ENCODE measurements around the gene GRIK4.

The GRIK4 gene

DNA sequence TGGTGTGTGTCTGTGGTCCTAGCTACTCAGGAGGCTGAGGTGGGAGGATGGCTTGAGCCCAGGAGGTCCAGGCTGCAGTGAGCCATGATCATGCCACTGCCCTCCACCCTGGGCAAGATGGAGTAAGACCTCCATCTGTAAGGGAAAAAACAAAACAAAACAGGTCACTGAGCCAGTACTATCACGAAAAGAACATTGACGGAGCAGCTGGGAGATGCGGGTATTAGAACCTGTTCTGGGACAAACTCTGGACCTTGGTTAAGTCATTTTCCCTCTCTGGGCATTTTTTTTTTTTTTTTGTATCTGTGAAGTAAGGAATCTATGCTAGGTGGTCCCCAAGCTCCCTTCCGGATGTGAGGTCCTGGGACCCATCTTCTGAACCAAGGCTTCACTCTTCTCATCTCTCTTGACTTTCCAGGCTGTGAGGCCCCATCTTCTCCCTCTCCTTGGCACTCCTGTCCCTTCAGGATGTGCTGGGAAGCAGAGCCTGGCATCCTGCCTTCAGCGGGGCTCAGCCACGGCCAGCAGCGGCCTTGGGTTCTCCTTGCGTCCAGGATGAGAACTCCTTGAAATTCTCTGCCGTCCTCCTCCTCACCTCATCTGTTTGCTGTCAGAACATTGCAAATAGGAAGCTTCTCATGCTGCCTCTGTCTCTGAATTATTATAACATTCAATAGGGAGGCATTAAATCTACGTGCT, 130.8 kb downstream of the GRIK4 start:
- no peak for DNase-seq

- no peak for DNase-seq
Measured at GRCh38 chr11:120643284-120643683, 131.7 kb downstream of the GRIK4 start.

DNA sequence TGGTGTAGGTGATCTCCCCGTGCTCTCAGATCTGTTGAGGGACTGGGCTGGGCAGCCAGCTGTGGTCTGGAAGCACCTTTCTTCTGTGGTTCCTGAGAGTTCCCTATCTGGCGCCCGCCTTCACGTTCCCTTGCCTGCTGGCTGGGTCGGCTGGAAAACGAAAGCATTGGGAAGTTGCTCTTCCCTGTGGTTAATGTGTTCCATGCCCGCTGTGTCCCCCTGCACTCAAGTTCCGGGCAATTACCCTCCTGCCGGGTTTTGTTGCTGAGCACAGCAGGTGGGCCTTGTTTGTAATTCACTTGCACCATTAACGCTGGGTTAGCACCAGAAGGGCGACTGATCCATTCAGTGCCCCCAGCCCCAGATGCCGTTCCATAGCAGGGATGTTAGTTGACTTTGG, 134.1 kb downstream of the GRIK4 start:
- DNase-seq = no peak

GRCh38 chr11:120646206-120646605, 134.7 kb downstream of the GRIK4 start:
- no peak for DNase-seq

- no peak for DNase-seq
Measured at GRCh38 chr11:120647681-120648080, 136.1 kb downstream of the GRIK4 start.

DNA sequence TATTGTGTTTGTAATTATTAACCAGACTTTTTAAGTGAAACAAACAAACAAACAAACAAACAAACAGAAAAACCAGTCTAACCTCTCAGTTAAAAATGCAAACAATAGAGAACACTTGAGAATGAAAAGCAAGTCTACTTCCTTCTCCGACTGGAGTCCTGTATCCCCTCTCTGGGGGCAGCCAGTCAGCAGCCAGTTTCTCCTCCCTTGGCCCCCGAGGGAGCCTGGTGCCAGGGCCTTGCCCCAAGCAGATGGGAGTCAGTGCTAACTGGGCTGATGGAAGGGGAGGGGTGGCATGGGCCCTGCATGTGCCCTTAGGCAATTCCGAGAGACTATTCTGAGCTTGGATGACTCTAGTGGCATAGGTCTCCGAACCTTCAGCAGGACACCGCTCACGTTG, 137.2 kb downstream of the GRIK4 start:
- DNase-seq = no peak

GRCh38 chr11:120649316-120649715, 137.8 kb downstream of the GRIK4 start:
- DNase-seq = no peak

DNA sequence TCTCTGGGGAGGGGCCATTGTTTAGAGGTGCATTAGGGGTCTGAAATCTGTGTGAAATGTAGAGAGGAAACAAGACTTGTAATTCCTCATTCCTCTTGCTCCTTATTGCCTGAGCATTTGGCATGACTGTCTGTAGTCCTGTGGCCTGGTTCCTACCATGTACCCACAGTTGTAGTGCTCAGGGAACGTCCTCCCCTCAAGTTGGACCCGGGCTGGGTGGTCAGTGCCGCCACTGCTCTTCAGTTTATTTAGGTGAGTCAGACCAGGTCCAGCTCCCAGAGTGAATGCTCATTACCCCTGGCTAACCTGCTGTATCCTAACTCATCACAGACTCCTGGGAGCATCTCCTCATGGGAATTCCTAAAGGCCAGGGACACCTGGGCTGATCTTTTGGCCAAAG, 139.8 kb downstream of the GRIK4 start:
- DNase-seq = no peak

GRCh38 chr11:120651836-120652235, 140.3 kb downstream of the GRIK4 start:
- no peak for DNase-seq

- DNase-seq = no peak
Measured at GRCh38 chr11:120652705-120653335, 141.3 kb downstream of the GRIK4 start.

DNA sequence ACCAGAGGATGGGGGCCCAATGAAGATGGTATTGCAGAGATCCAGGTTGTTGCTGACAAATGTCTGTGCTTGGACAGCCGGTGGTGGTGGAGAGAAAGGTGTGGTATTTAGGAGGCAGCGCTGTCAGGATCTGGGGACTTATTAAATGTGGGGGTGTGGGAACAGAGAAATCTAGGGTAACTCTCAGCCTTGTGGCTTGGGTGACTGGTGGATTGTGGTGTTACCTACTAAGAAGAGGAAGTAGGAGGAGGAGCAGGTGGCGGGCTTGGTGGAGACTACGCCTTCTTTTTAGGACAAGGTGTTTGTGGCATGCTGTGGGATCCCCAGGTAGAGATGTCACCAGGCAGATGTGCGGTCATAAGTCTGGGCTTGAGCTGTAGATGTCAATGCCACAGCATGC, 144.0 kb downstream of the GRIK4 start:
- DNase-seq = no peak

- no peak for DNase-seq
Measured at GRCh38 chr11:120657306-120658070, 145.9 kb downstream of the GRIK4 start.

DNA sequence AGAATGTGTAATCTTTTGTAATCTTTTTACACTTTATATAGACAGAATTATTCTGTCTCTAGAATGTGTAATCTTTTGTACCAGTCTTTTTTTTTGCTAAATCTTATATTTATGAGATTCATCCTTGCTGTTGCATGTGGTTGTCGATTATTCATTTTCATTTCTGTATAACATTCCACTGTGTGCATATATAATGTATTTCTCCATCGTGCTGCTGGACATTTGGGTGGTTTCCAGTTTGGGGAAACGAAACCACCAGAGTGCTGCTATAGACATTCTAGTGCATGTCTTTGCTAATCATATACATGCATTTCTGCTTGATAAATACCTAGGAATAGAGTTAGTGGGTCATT, 146.5 kb downstream of the GRIK4 start:
- DNase-seq = no peak

DNA sequence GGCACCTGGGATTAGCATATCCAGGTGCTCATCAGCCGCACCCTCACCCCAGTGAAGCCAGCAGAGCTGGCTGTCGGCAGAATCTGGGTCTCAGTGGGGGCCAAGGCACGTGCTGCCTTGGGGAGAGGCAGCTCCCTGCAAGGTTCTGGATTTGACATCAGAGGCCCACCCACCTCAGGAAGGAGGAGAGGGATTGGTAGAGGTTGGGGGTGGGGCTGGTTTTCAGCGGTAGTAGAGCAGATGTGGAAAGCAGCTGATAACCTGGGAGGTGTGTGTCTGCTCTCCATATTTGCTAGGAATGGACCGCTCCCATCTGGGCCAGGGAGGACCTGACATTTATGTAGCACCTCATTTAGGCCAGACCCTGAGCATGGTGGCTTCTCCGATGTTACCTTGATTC, 147.5 kb downstream of the GRIK4 start:
- no peak for DNase-seq

DNA sequence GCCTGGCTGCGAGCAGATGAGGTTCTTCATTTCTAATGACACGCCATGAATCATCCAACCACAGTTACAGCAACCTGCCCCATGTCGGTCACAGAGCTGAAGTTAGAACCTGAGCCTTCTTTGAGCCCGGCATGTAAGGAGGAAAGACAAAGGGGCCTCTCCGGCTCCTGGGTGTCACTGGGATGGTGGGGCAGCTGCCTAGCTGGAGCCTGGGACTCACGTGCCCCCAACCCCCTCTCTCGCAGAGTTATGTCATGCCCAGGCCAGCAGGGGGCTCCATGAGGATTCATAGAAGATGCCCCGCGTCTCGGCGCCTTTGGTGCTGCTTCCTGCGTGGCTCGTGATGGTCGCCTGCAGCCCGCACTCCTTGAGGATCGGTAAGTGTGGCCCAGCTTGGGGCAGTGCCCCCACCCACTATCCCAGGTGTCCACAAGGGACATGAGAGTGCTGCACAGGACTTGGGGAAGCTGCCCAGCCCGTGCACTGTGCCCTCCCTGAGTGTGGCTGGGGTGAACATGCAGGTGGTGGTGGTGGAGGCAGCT, 148.5 kb downstream of the GRIK4 start:
- DNase-seq = no peak

- no peak for DNase-seq
Measured at GRCh38 chr11:120662071-120662676, 150.6 kb downstream of the GRIK4 start.

GRCh38 chr11:120663142-120663541, 151.6 kb downstream of the GRIK4 start:
- DNase-seq = no peak

- no peak for DNase-seq
Measured at GRCh38 chr11:120666121-120666639, 154.6 kb downstream of the GRIK4 start.

- no peak for DNase-seq
Measured at GRCh38 chr11:120667281-120667680, 155.7 kb downstream of the GRIK4 start.

GRCh38 chr11:120667934-120668333, 156.4 kb downstream of the GRIK4 start:
- DNase-seq = no peak

DNA sequence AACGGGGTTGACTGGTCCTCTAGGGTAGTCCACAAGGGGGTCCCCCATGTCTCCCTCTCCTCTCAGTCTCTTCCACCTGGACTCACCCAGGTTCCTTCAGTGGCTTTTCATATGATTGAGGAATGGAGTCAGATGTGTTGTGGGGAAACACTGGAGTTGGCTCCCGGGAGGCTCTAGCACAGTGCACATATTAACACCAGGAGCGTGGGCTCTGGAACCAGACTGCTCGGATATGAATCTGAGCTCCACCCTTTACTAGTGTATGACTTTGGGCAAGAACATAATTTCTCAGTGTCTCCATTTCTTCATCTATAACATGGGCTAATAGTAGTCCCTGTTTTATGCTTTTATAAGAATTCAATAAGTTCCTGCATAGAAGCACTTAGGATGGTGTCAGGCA, 157.0 kb downstream of the GRIK4 start:
- no peak for DNase-seq

GRCh38 chr11:120674542-120674941, 163.0 kb downstream of the GRIK4 start:
- no peak for DNase-seq

DNA sequence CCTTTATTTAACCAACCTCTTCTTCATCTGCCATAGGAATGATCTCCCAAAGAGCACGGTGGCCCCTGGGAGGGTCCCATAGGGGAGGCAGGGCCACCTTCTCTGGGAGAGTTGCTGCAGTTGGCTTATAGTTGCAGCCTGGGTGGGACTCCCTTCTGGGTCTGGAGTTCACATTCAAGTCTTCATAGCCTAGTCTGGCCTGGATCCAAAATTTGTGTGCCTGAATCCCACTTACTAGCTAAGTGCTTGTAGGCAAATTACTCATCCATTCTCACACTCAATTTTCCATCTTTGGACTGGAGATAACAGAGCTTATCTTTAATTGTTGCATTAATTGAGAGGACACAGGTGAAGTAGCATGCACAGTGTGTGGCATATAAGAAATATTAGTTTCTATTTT, 163.6 kb downstream of the GRIK4 start:
- DNase-seq = no peak

Data from hippocampal formation (tissue), 2 donors.